ENCODE results near the gene MAP2K7.

DNA sequence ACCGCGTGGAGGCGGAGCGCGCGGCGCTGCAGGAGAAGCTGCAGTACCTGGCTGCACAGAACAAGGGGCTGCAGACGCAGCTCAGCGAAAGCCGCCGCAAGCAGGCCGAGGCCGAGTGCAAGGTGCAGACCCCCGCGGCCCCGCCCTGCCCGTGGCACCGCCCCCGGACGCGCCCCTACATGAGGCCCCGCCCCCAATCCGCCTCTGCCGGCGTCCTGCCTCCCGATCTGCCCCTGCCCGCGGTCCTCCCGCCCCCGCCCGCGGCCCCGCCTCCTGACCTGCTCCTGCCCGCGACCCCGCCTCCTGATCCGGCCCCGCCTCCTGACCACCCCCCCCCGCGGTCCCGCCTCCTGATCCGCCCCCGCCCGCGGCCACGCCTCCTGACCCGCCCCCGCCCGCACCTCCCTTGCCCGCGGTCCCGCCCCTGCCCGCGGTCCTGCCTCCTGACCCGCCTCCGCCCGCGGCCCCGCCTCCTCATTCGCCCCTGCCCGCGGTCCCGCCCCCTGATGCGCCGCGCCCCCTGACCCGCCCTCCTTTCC lies 41.2 kb upstream of the MAP2K7 start:
- no peak for TF ChIP-seq POLR2A (IDR thresholded peaks at IDR 0.05)
- no peak for TF ChIP-seq CTCF (IDR thresholded peaks at IDR 0.05)
